ENCODE measurements around the gene GALNT14. TPM values are rescaled to one million over a fixed set of nuclear protein-coding genes. Genes with fewer than 3 reads are reported as not detected.

Gene GALNT14
- total and polyA plus RNA-seq, 9 of the 15 experiments (the other 6 are each of a cell fraction or from before 2014, with no cell fraction given): 0.11 TPM; not detected in 8

DNA sequence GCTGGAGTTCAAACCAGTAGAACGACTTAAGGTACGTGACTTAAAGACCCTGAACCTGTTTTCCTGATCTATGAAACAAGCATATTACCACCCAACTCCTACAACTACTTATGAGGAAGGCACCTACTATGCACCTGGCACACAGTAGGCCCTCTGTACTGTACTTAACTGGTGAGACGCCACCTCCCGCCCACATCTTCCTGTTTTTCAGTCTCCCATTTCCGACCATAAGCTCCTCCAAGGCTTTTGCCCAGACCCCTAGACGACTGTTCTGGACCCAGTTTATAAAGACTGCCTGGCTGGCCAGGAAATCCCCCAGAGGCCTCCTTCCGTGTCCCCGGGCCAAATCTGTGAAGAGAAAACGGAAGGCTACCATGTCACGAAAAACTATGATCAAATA, 1.5 kb downstream of the GALNT14 start:
- FAIRE-seq (no peak), ATAC-seq (no peak), DNase-seq (ENCODE audit: extremely low read depth in 1 of 4, low spot score in 3 of 4) (no peak)
- H3K4me2 ChIP-seq (ENCODE audit: insufficient read depth, low read length): no peak overlapping the region
- ChIA-PET CTCF (ENCODE audit: low intra/inter-chr PET ratio) (no interaction called here), POLR2A (no interaction called here)
- in situ Hi-C loops (cut with MboI): no loop called here
- TF ChIP-seq KAT8 (IDR thresholded peaks at IDR 0.05; ENCODE audit: low read depth) (no peak), ZNF507 (tag; conservative IDR thresholded peaks at IDR 0.05) (no peak), ZKSCAN1 (IDR thresholded peaks at IDR 0.05; ENCODE audit: low read depth, low read length) (peak; percentile 97)
- no TSS peak for BruUV-seq (replicated peaks)
- H3K79me2 ChIP-seq (ENCODE audit: control insufficient read depth, insufficient read depth, low read length): no peaks in the 10 kb centered on the region
- no peak overlapping the region for H2AFZ ChIP-seq (ENCODE audit: low read depth, low read length)
- H3K9ac ChIP-seq (ENCODE audit: insufficient read depth in 1 of 2, low read depth in 2 of 2, low read length in 2 of 2): no peak overlapping the region
- no peak overlapping the region for H3K27ac ChIP-seq (ENCODE audit: extremely low read depth, low read depth, low read length)
- no peak overlapping the region for H3K4me3 ChIP-seq
- intact Hi-C loops (cut with micrococcal nuclease): no loop called here
- no peaks in the 10 kb centered on the region for H3K9me3 ChIP-seq (replicated peaks; ENCODE audit: control insufficient read depth, insufficient read depth, low read depth, low read length)
- no peaks in the 10 kb centered on the region for H3K36me3 ChIP-seq (ENCODE audit: control insufficient read depth, insufficient read depth, low read length)
- H3K4me1 ChIP-seq (replicated peaks in 1 of 2; ENCODE audit: control insufficient read depth in 2 of 2, insufficient read depth in 2 of 2, low read length in 2 of 2): no peaks in the 10 kb centered on the region; a peak in 1 of 5 replicates
- H4K20me1 ChIP-seq (replicated peaks; ENCODE audit: control insufficient read depth, insufficient read depth, low read length): no peaks in the 10 kb centered on the region
- H3K27me3 ChIP-seq (ENCODE audit: control insufficient read depth in 2 of 2, insufficient read depth in 2 of 2, low read length in 2 of 2): peaks cover 0 to 37% of the 10 kb centered on the region in 2 experiments; a peak in 4 of 5 replicates
- no peaks in the 10 kb centered on the region for H3K9me1 ChIP-seq (ENCODE audit: control insufficient read depth, insufficient read depth, low read length)
- 2% methylated on average over 10 of the region's 10 CpGs for WGBS (ENCODE audit: insufficient coverage, low coverage, missing lambda C conversion rate)

DNA sequence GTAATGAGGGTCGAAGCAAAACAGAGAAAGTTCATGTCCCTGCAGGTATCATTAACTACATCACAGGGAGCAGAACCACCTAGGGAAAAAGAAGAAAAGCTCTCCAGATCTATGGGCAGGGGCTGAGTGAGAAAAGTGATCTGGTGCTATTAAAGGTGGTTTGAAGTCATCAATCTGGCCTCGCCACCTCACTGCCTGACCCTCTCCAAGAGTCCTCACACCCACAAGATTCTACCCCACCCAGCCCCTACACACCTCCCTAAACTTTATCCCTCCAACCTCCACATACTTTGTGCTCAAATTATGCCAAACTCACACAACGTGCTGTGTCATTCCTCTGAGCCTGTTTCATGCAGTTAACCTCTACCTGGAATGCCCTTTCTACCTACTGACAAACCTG, 2.2 kb downstream of the GALNT14 start:
- Histone ChIP-seq H3K27me3 (ENCODE audit: control insufficient read depth in 2 of 2, insufficient read depth in 2 of 2, low read length in 2 of 2) (peaks cover 0 to 29% of the 10 kb centered on the region in 2 experiments; a peak in 3 of 5 replicates), H3K4me1 (replicated peaks in 1 of 2; ENCODE audit: control insufficient read depth in 2 of 2, insufficient read depth in 2 of 2, low read length in 2 of 2) (no peaks in the 10 kb centered on the region; a peak in 1 of 5 replicates), H3K4me2 (ENCODE audit: insufficient read depth, low read length) (no peak overlapping the region), H4K20me1 (replicated peaks; ENCODE audit: control insufficient read depth, insufficient read depth, low read length) (no peaks in the 10 kb centered on the region), H3K9ac (ENCODE audit: insufficient read depth in 1 of 2, low read depth in 2 of 2, low read length in 2 of 2) (no peak overlapping the region), H2AFZ (ENCODE audit: low read depth, low read length) (no peak overlapping the region), H3K79me2 (ENCODE audit: control insufficient read depth, insufficient read depth, low read length) (no peaks in the 10 kb centered on the region), H3K9me1 (ENCODE audit: control insufficient read depth, insufficient read depth, low read length) (no peaks in the 10 kb centered on the region), H3K36me3 (ENCODE audit: control insufficient read depth, insufficient read depth, low read length) (no peaks in the 10 kb centered on the region), H3K9me3 (replicated peaks; ENCODE audit: control insufficient read depth, insufficient read depth, low read depth, low read length) (no peaks in the 10 kb centered on the region), H3K4me3 (no peak overlapping the region), H3K27ac (ENCODE audit: extremely low read depth, low read depth, low read length) (no peak overlapping the region)
- no TSS peak for BruUV-seq (replicated peaks)
- FAIRE-seq (no peak), ATAC-seq (no peak), DNase-seq (ENCODE audit: extremely low read depth in 1 of 4, low spot score in 3 of 4) (no peak)
- POLR2A ChIA-PET: no interaction called here
- in situ Hi-C loops (cut with MboI): no loop called here
- 3% methylated on average over 3 of the region's 3 CpGs for WGBS (ENCODE audit: insufficient coverage, low coverage, missing lambda C conversion rate)
- TF ChIP-seq MEF2A (IDR thresholded peaks at IDR 0.05; ENCODE audit: control insufficient read depth, low read depth, low read length): no peak
- no peak for TF ChIP-seq HMG20B (CRISPR knock-in tag; IDR thresholded peaks at IDR 0.05)
- intact Hi-C loops (cut with micrococcal nuclease): no loop called here
- CTCF ChIA-PET (ENCODE audit: low intra/inter-chr PET ratio): no interaction called here
